OCI-LY7 (cell line): ENCODE results near the gene ZNF616. TPM values are rescaled to one million over a fixed set of nuclear protein-coding genes. Genes with fewer than 3 reads are reported as not detected.

Source experiments
- BruUV-seq: library from RNA; stranded (reverse); fragments of 400-500 nt; replicated peaks from 2 replicates; lab custom pipeline; 2021; lab: Mats Ljungman, UMichigan
- CTCF ChIA-PET: fragments of 300-600 bp; sonication (Branson Sonifier 250); formaldehyde crosslinking; loops from one replicate; lab custom pipeline; 2022; ENCODE audit warnings: antibody characterized with exemption; ENCODE audit not compliant: unreplicated experiment; lab: Charles Lee
- POLR2A ChIA-PET: fragments of 300-600 bp; sonication (Branson Sonifier 250); formaldehyde crosslinking; loops from one replicate; lab custom pipeline; 2022; ENCODE audit warnings: antibody characterized with exemption; lab: Charles Lee
- DNase-seq: peaks from one replicate; pipeline ENCODE4 v3.0.0-alpha.2; 2015; ENCODE audit warnings: low spot score
- H2AFZ ChIP-seq: fragments of 200-600 bp; sonication (generic), shearing (Covaris generic); 2 replicates; pipeline ENCODE4 v1.6.1; 2014; ENCODE audit warnings: mild to moderate bottlenecking, antibody characterized with exemption, low read length, moderate library complexity
- H3K27ac ChIP-seq: fragments of 200-600 bp; sonication (generic); 2 replicates; pipeline ENCODE4 v1.5.1; 2014; ENCODE audit warnings: mixed run types, low read depth, mild to moderate bottlenecking, moderate library complexity, low read length, inconsistent platforms; ENCODE audit not compliant: poor library complexity, severe bottlenecking
- H3K36me3 ChIP-seq: fragments of 200-600 bp; sonication (generic); 2 replicates; pipeline ENCODE4 v1.6.1; 2014; ENCODE audit warnings: mild to moderate bottlenecking, antibody characterized with exemption, low read length, moderate library complexity, mixed read lengths; ENCODE audit not compliant: insufficient read depth
- H3K4me1 ChIP-seq: fragments of 200-600 bp; sonication (generic); 2 replicates; pipeline ENCODE4 v1.5.1; 2014; ENCODE audit warnings: mild to moderate bottlenecking, low read length; ENCODE audit not compliant: insufficient read depth, poor library complexity, severe bottlenecking
- H3K4me2 ChIP-seq: fragments of 200-600 bp; sonication (generic); 2 replicates; pipeline ENCODE4 v1.6.1; 2014; ENCODE audit warnings: mild to moderate bottlenecking, low read length
- H3K4me3 ChIP-seq: fragments of 200-600 bp; sonication (generic); 2 replicates; pipeline ENCODE4 v1.5.1; 2014; ENCODE audit warnings: mild to moderate bottlenecking, low read depth, low read length; ENCODE audit not compliant: poor library complexity, severe bottlenecking
- H3K79me2 ChIP-seq: fragments of 200-600 bp; sonication (generic); 2 replicates; pipeline ENCODE4 v1.6.1; 2016; ENCODE audit warnings: low read depth, mild to moderate bottlenecking, low read length, moderate library complexity, mixed read lengths; ENCODE audit not compliant: insufficient read depth
- H3K9me2 ChIP-seq: fragments of 200-600 bp; sonication (generic); 2 replicates; pipeline ENCODE4 v1.6.1; 2016; ENCODE audit warnings: mild to moderate bottlenecking, low read length, mixed read lengths; ENCODE audit not compliant: insufficient read depth
- H3K9me3 ChIP-seq: fragments of 200-600 bp; sonication (generic); 2 replicates; pipeline ENCODE4 v1.6.1; 2014; ENCODE audit warnings: mild to moderate bottlenecking, mixed run types, low read length, mixed read lengths
- H4K20me1 ChIP-seq: fragments of 200-600 bp; sonication (generic); 2 replicates; pipeline ENCODE4 v1.6.1; 2014; ENCODE audit warnings: mild to moderate bottlenecking, antibody characterized with exemption, low read length, moderate library complexity, mixed read lengths; ENCODE audit not compliant: insufficient read depth
- EZH2phosphoT487 ChIP-seq: fragments of 200-600 bp; sonication (generic); IDR thresholded peaks from 2 replicates; pipeline ENCODE4 v1.6.1; 2018; ENCODE audit warnings: low read depth, borderline replicate concordance, mild to moderate bottlenecking, mixed run types, antibody characterized with exemption, low read length, moderate library complexity, mixed read lengths
- intact Hi-C: fragments of 100-400 bp; cut with micrococcal nuclease; formaldehyde crosslinking; loops from one replicate; pipeline ENCODE4 v1.10.0; 2022; ENCODE audit not compliant: unreplicated experiment
- total RNA-seq, 2 experiments: library from RNA; depleted of rRNA in 1 of 2; stranded (reverse); fragments of >200 nt in 1 of 2; shearing (Covaris generic) in 1 of 2; gene quantifications; 2 replicates each; pipeline ENCODE4 v1.2.3, GENCODE V29; 2014 to 2022
- TF ChIP-seq, protein P1 (sequence below): fragments of 200-600 bp; sonication (generic); conservative IDR thresholded peaks from 2 replicates; pipeline ENCODE4 v1.5.1; 2014; ENCODE audit warnings: mild to moderate bottlenecking, antibody characterized with exemption, low read length, moderate library complexity, mixed read lengths

Gene ZNF616
- total RNA-seq, 2 experiments from 2014 or later: 3.8 to 7.1 TPM

DNA sequence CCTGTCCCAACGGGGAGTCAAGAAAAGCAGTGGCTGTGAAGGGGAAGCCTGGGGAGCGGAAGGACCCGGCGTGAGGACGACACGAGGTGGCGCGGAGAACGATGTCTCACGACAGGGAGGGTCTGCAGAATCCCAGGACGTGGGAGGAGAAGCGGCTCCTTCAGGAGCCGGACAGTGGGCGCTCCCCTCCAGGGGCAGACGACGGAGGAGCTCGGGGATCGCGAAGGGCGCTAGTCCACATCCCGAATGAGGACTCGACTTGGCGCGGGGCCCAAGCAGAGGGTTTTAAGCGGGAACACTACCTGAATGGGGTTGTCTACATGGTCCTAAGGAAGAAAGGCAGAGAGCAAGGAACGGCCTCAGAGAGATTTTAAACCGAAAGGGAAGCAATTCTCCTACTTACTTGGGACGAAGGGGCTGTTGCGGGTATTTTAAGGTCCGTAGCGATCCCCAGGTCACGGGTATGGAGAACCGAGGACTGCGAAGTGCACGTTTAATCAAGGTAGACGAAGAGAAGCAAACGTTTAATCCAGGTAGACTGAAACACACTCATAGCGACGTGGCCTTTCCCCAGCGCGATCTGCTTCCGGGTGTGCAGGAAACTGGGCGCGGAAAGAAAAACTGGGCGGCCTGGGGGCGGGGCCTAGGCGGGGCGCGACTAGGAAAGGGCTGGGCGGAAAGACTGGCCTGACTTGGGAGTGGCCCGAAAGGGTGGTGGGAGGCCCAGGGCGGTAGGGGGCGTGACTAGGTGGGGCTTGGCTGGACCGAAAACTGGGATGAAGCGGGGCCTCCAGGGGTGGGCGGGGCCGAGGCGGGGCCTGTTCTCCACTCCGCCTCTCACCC is 44.3 kb downstream of the ZNF616 start, which contains the start of gene ZNF841:
TSS of gene ZNF841 (minus strand) at position 594 of the 843 bp plus-strand sequence. CDS start 10,964 bp downstream, outside the sequence.
- TF ChIP-seq, protein P1, sequence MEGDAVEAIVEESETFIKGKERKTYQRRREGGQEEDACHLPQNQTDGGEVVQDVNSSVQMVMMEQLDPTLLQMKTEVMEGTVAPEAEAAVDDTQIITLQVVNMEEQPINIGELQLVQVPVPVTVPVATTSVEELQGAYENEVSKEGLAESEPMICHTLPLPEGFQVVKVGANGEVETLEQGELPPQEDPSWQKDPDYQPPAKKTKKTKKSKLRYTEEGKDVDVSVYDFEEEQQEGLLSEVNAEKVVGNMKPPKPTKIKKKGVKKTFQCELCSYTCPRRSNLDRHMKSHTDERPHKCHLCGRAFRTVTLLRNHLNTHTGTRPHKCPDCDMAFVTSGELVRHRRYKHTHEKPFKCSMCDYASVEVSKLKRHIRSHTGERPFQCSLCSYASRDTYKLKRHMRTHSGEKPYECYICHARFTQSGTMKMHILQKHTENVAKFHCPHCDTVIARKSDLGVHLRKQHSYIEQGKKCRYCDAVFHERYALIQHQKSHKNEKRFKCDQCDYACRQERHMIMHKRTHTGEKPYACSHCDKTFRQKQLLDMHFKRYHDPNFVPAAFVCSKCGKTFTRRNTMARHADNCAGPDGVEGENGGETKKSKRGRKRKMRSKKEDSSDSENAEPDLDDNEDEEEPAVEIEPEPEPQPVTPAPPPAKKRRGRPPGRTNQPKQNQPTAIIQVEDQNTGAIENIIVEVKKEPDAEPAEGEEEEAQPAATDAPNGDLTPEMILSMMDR: no peak
- no peak for TF ChIP-seq EZH2phosphoT487
- no peaks in the 10 kb centered on the region for H3K79me2 ChIP-seq
- DNase-seq: no peak
- POLR2A ChIA-PET: no interaction called here
- no peak within 1 kb of the TSS for H3K27ac ChIP-seq
- intact Hi-C loops: no loop called here
- no peak within 1 kb of the TSS for H2AFZ ChIP-seq
- no peaks in the 10 kb centered on the region for H3K9me2 ChIP-seq
- H3K4me3 ChIP-seq: no peak within 1 kb of the TSS
- H3K4me1 ChIP-seq: no peaks in the 10 kb centered on the region
- no peaks in the 10 kb centered on the region for H3K9me3 ChIP-seq
- BruUV-seq: no TSS peak
- H3K36me3 ChIP-seq: no peaks in the 10 kb centered on the region
- H3K4me2 ChIP-seq: no peak within 1 kb of the TSS
- CTCF ChIA-PET: no interaction called here
- H4K20me1 ChIP-seq: no peaks in the 10 kb centered on the region

DNA sequence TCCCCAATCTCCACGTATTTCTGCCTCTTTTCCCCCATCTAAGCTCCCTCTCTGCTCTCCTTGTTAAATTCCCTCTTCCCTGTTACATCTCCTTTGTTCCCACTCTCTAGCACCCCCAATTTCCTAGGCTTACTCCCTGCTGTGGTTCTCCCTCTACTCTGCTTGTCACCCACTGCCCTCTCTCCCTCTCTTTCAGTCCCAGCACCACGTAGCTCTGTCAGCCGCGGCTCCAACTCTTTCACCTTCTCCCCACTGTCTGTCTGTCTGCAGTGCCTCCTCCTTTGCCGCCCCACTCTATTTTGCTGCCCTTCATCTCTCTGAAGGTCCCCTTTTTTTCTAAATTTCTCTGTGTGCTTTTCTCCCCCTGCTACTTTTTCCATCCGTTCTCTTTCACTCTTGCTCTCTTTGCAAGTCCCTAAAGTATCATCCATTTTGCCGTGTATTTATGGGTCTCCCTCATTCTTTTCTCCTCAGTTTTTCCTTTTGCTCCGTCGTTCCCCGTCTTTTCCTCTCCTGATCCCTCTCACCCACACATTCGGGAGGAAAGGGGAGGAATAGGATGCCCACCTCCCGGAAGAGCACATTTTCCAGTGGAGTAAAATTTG is 45.1 kb downstream of the ZNF616 start:
- no peaks in the 10 kb centered on the region for H3K36me3 ChIP-seq
- H3K27ac ChIP-seq: no peak overlapping the region
- ChIA-PET CTCF (no interaction called here), POLR2A (no interaction called here)
- no peak overlapping the region for H3K4me2 ChIP-seq
- TF ChIP-seq, protein P1: no peak
- no peak for TF ChIP-seq EZH2phosphoT487
- BruUV-seq: no TSS peak
- no peaks in the 10 kb centered on the region for H3K79me2 ChIP-seq
- H3K4me1 ChIP-seq: no peaks in the 10 kb centered on the region
- H3K4me3 ChIP-seq: no peak overlapping the region
- H3K9me2 ChIP-seq: no peaks in the 10 kb centered on the region
- no peaks in the 10 kb centered on the region for H3K9me3 ChIP-seq
- DNase-seq: no peak
- intact Hi-C loops: no loop called here
- H4K20me1 ChIP-seq: no peaks in the 10 kb centered on the region
- no peak overlapping the region for H2AFZ ChIP-seq
